A549 (cell line): ENCODE results near the gene ZNF526.

Source experiments
- BHLHE40 ChIP-seq: IDR thresholded peaks from 2 replicates; pipeline ENCODE4 v1.6.1; 2012; ENCODE audit warnings: low read depth, low read length, inconsistent platforms
- CTCF ChIP-seq: fragments of >200 bp; sonication (Bioruptor Twin); formaldehyde crosslinking; IDR thresholded peaks from 3 replicates; pipeline ENCODE4 v1.5.1; 2016
- EP300 ChIP-seq, 2 experiments: fragments of >200 bp; sonication (Bioruptor Twin); formaldehyde crosslinking; IDR thresholded peaks; 2 replicates in 1 of 2; 3 replicates in 1 of 2; pipeline ENCODE4 v1.6.1; 2016 to 2017
- HOXA7 ChIP-seq: fragments of 250-450 bp; sonication (Bioruptor Pico); IDR thresholded peaks from 2 replicates; pipeline ENCODE4 v1.5.0; 2020; ENCODE audit warnings: mild to moderate bottlenecking, moderate library complexity
- JUN ChIP-seq, 2 experiments: fragments of >200 bp; sonication (Bioruptor Twin); formaldehyde crosslinking; IDR thresholded peaks; 2 replicates in 1 of 2; 3 replicates in 1 of 2; pipeline ENCODE4 v1.6.1; 2016 to 2017
- JUNB ChIP-seq: fragments of >200 bp; sonication (Bioruptor Twin); formaldehyde crosslinking; IDR thresholded peaks from 2 replicates; pipeline ENCODE4 v1.6.1; 2016
- MAX ChIP-seq: IDR thresholded peaks from 2 replicates; pipeline ENCODE4 v1.6.1; 2012
- POLR2A ChIP-seq: IDR thresholded peaks from 2 replicates; pipeline ENCODE4 v1.6.1; 2012; ENCODE audit warnings: mild to moderate bottlenecking, low read length
- RAD21 ChIP-seq, 2 experiments: fragments of >200 bp in 1 of 2; sonication (Bioruptor Twin) in 1 of 2; formaldehyde crosslinking in 1 of 2; IDR thresholded peaks in 1 of 2; conservative IDR thresholded peaks in 1 of 2; 2 replicates in 1 of 2; 3 replicates in 1 of 2; pipeline ENCODE4 v1.6.1; 2012 to 2018; ENCODE audit warnings: inconsistent platforms in 1 of 2
- REST ChIP-seq: fragments of 200-600 bp; sonication (generic); IDR thresholded peaks from 2 replicates; pipeline ENCODE4 v1.6.1; 2016; ENCODE audit warnings: antibody characterized with exemption, mild to moderate bottlenecking, moderate library complexity
- RNF2 ChIP-seq: fragments of 200-600 bp; sonication (generic); IDR thresholded peaks from 2 replicates; pipeline ENCODE4 v1.6.1; 2016; ENCODE audit warnings: low read depth, mild to moderate bottlenecking, antibody characterized with exemption, moderate library complexity, borderline replicate concordance
- SMC3 ChIP-seq: fragments of >200 bp; sonication (Bioruptor Twin); formaldehyde crosslinking; IDR thresholded peaks from 3 replicates; pipeline ENCODE4 v1.6.1; 2018; ENCODE audit warnings: inconsistent platforms
- USF2 ChIP-seq: fragments of 450-650 bp; IDR thresholded peaks from 2 replicates; pipeline ENCODE4 v1.6.1; 2014; ENCODE audit warnings: antibody characterized with exemption
- ZSCAN20 ChIP-seq: fragments of 250-450 bp; sonication (Bioruptor Pico); IDR thresholded peaks from 2 replicates; pipeline ENCODE4 v1.8.0; 2022; ENCODE audit warnings: mild to moderate bottlenecking, moderate library complexity

- no peak for TF ChIP-seq SMC3
- TF ChIP-seq EP300 (IDR thresholded peaks at IDR 0.05) = no peak
- TF ChIP-seq ZSCAN20 (CRISPR knock-in tag) = no peak
- no peak for TF ChIP-seq CTCF
- TF ChIP-seq HOXA7 (CRISPR knock-in tag) = no peak
- TF ChIP-seq JUNB = no peak
- TF ChIP-seq BHLHE40 = no peak
- no peak for TF ChIP-seq REST
- TF ChIP-seq POLR2A = no peak
- TF ChIP-seq MAX = no peak
- no peak for TF ChIP-seq RNF2
- no peak for TF ChIP-seq RAD21 (conservative IDR thresholded peaks at IDR 0.05 in 1 of 2, IDR thresholded peaks at IDR 0.05 in 1 of 2)
- no peak for TF ChIP-seq USF2
- no peak for TF ChIP-seq JUN (IDR thresholded peaks at IDR 0.05)
These were observed 50.9 kb downstream of the ZNF526 start for GRCh38 chr19:42271045-42271419.
